ENCODE results near the gene JCHAIN.

The JCHAIN gene

DNA sequence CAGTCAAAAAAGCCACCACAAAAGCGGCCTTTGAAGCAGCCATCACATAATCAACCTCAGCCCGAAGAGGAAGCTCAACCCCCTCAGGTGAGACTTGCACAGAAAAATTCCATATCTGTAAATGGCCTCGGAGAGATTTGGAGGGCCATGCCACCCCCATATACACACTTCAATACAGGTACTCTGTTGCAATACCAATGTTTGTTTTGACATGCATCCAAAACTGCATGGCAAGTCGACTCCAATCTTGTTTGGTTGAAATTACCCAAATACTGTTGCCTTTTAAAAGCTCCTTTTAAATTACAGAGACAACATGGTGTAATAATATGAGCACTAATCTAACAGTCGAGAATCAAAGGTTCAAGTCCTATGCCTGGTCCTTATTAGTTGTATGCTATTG, 31.8 kb downstream of the JCHAIN start:
- DNase-seq, result no peak

DNA sequence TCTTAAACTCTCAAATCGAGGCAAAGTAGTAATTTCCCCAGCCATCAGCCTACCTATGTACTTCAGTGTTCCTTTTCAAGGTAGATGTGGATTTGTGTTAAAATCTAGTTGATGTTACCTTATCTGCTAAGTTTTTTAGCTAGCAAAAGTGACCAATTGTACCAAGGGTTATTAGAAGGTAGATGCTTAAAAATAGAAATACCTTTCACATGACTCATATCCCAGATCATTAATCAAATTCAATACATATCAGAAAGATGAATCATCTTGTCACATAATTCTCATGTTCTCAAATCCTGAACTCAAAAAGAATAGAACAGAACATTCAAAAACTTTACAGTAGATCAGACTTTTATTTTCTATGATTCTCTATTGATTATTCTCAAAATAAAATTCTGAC, 34.3 kb downstream of the JCHAIN start:
- DNase-seq, result no peak

- DNase-seq, result no peak
Observed at GRCh38 chr4:70630162-70630561, 36.1 kb downstream of the JCHAIN start.

DNA sequence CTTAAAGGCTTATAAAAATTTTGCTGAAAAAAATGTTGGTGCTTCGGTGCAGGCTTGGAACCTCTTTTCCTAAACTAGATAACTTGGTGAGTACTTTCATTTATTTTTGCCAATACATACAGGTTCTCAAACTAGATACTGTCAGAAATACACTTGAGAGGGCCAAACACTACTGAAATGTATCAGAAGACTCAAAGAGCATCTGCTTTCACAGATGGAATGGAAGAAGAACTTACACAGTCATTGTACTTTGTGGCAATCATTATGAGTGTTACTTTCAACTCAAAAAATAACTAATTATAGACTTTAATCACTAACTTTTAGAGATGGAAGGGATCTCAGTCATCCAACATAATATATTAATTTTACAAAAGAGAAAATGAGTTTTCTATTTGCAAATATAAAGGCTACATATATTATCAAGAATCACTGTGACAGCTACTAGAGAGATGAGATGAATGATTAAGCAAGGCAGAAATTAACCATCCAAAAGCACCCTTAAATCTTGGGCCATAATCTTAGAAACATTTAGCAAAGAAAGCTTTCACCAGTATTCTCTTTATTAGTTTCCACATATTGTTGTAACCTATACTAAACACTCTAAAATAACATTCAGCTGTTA, 36.7 kb downstream of the JCHAIN start:
- DNase-seq, result no peak

DNA sequence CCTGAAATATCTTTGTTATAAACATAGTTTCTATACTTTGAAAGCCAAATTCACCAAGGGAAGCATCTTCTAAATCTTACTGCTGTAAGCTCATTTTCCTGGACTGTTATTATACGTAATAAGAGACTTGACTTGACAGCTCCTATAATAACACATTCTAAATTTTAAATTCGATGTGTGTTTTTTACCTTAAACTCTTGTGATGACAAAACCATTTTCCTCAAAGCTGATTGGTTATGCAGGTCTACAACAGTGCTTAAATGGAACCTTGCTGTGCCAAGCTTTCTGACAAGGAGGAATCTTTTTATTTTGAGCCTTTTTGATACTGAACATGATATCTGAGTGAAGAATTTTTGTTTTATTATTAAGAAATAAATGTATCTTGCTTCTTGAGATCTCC, 37.9 kb downstream of the JCHAIN start, which contains the start of gene ENAM:
Gene ENAM (plus strand): TSS at position 301 of the 400 bp plus-strand sequence. CDS start 757 bp downstream, outside the sequence.
- DNase-seq, result no peak

DNA sequence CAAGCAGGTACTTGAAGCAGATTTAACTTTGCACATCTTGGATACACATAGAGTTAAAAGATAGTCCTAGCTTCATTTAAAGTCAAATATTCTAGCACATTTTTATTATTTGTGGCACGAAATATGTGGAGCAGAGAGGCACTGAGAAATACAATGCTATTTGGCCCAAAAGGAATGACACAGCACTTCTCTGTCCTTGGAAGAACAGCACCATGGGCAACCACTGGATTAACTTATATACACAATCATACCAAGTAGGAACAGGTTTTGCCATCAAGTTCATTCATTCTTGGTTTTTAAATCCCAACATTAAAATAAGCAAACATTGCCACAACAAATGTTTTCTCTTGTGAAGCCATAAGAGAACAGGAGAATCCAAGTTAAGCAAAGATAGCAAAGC, 38.7 kb downstream of the JCHAIN start:
- no peak for DNase-seq

GRCh38 chr4:70624226-70624793, 42.0 kb downstream of the JCHAIN start:
- DNase-seq, result no peak

DNA sequence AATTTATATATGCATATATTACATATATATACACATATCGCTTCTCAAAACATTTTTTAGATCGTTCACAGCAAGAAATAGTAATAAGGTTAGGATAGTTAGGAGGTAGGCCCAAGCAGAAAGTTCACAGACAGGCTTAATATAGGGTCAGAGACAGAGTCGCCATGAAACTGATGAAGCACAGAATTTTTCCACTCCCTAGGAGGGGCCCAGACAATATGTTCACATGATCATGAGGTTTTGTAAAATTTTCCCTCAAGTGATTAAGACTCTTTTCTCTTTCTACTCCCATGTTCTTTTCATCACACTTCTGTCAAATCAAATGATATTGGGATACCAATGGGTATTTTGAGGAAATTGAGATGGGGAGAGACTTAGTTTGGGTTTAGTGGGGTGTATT, 43.0 kb downstream of the JCHAIN start:
- DNase-seq, result no peak

DNA sequence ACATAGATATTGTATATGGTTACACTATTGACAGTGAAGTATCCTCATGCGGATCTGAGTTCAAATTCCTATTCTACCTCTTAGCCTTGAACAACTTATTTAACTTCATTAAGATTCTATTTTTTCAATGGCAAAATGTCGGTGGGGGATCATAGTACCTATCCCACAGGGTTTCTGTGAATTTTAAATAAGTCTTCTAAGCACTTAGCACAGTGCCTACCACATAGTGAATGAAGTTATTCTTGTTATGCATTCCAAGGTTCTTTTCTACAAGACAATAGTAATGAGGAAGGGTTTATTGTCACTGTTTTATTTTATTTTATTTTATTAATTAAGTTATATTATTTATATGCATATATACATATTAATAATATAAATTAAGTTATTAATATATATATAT, 46.5 kb downstream of the JCHAIN start:
- DNase-seq, result no peak

DNA sequence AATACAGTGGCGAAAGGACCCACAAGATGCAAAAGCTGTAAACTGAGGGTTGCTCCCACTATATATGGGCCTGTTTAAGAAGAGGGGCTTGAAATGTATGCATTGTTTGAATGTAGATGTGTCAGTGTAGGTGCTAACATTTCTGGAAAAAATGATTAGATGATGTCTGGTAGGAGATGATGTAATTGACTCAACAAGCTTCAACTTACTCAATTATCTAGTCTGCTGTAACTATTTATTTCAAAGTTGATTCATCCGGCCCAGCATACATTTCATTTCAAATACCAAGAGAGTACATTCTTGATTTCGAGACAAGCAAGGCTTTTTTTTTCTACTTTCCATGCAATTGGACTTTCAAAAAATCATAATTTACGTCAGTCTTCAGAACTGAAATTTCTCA, 47.0 kb downstream of the JCHAIN start:
- DNase-seq, result no peak

GRCh38 chr4:70614184-70614555, 52.1 kb downstream of the JCHAIN start:
- no peak for DNase-seq

DNA sequence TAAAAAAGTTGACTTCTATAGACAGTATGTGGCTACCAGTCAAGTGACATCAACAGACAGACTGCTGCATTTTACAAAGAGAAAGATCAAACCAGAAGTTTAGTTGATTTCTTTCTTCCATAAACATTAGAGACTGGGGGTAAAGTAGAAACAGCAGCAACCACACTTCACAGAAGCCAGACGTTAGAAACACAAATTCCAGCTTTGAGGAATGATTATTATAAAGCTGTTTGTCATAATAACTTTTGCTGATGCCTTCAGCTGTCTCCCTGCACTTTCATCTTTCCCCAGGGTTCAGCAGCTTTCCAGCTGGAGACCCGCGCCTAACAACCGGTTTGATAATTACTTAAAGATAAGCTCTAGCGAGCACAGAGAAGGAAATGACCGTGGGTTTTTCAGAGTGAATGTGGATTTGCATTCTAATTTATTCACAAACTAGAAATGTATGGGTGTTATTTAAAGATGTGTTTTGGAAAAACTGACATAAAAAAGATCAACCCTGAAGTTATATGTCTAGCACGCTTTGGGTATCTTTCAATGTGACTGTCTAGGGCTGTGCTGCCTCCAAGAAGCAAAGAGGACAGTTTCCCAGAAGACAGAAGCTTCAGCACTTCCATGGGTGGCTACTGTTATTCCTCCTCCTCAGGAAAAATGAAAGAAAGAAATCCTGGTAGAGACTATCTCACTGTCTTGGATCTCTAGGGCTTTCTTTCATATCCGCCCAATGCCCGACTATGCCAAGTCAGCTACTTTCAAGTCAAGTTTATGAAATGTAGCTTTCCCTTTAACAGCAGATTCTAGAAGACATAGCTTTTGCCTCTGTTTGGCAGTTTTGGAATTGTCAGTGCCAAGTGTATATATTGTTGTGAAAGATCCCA, 52.8 kb downstream of the JCHAIN start:
- no peak for DNase-seq

DNA sequence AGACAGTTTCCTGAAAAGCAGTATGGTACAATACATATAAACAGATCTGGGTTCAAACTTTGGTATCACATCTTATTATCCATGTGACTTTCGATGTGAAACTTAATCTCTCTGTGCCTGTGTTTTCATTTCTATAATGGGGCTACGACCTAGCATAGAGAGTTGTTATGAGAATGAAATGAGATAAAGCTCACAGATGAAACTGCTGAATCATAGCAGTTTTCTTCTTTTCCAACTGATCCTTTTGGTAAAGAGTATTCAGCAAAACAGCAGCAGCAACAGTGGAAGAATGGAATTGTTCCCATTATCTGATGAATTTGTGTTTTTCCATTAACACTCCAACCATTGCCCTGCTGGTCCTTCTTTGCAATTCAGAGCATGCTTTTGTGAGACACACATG, 58.0 kb downstream of the JCHAIN start:
- no peak for DNase-seq

DNA sequence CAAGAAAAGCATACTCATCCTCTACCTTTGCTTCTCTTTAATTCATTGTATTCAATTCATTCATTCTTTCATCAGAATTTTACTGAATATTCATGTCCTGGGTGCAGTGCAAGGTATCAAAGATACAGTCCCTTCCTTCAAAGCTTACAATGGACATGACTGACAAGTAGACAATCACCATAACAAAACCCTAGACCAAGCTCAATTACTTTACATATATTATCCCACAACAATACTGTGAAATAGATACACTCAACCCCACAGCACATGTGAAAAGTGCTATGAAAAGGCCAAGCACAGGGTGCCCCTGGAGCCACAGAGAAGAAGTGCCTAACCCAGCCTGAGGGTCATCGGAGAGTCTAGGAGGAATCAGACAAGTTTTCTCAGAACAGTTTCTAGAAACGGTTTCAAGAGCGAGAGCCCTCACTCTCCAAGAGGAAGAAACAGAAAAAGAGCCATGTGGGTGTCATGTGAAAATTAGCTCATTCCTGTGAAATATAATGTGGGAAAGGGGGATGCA, 58.9 kb downstream of the JCHAIN start:
- DNase-seq, result no peak

GRCh38 chr4:70606459-70606858, 59.8 kb downstream of the JCHAIN start:
- no peak for DNase-seq
